ENCODE data around the gene PDHA1.

Gene PDHA1

GRCh38 chrX:19372547-19373331 is 29.0 kb downstream of the PDHA1 start:
- H3K27me3 ChIP-seq = no peaks in the 10 kb centered on the region
- H3K4me2 ChIP-seq = peak overlapping the region; percentile 84
- no peaks in the 10 kb centered on the region for H3K9me3 ChIP-seq
- TF ChIP-seq Cebpa-rat (IDR thresholded peaks at IDR 0.05) = no peak
- H3K36me3 ChIP-seq = peaks cover 13% of the 10 kb centered on the region; the same call in 1 of the 2 replicates
- peaks cover 7% of the 10 kb centered on the region for H3K4me1 ChIP-seq
- peak overlapping the region; percentile 34; the same call in 1 of the 2 replicates for H3K9ac ChIP-seq
- H4K20me1 ChIP-seq = no peaks in the 10 kb centered on the region
- H3K27ac ChIP-seq = peak overlapping the region; percentile 62
- H3K4me3 ChIP-seq = peak overlapping the region; percentile 60

- Histone ChIP-seq H3K9me3 (no peaks in the 10 kb centered on the region), H3K4me1 (peaks cover 7% of the 10 kb centered on the region), H3K4me2 (peak overlapping the region; percentile 62), H3K27ac (0 out of 2 replicates have a peak overlapping the region, but pooled peaks have one; percentile 38), H4K20me1 (no peaks in the 10 kb centered on the region), H3K9ac (0 out of 2 replicates have a peak overlapping the region, but pooled peaks have one; percentile 34), H3K4me3 (no peak overlapping the region; the same call in 1 of the 2 replicates), H3K27me3 (no peaks in the 10 kb centered on the region), H3K36me3 (peaks cover 9% of the 10 kb centered on the region; the same call in 1 of the 2 replicates)
- TF ChIP-seq Cebpa-rat (IDR thresholded peaks at IDR 0.05) = no peak
These were observed 29.7 kb downstream of the PDHA1 start for GRCh38 chrX:19373351-19373891.

GRCh38 chrX:19375546-19375945 is 31.8 kb downstream of the PDHA1 start:
- no peak overlapping the region for H3K4me2 ChIP-seq
- no peak overlapping the region for H3K9ac ChIP-seq
- no peak for TF ChIP-seq Cebpa-rat (IDR thresholded peaks at IDR 0.05)
- H4K20me1 ChIP-seq = no peaks in the 10 kb centered on the region
- H3K4me1 ChIP-seq = peaks cover 7% of the 10 kb centered on the region
- no peak overlapping the region for H3K4me3 ChIP-seq
- no peaks in the 10 kb centered on the region for H3K27me3 ChIP-seq
- H3K36me3 ChIP-seq = peaks cover 4% of the 10 kb centered on the region; the same call in 1 of the 2 replicates
- H3K9me3 ChIP-seq = no peaks in the 10 kb centered on the region
- H3K27ac ChIP-seq = no peak overlapping the region

- Histone ChIP-seq H3K4me1 (peaks cover 7% of the 10 kb centered on the region), H4K20me1 (no peaks in the 10 kb centered on the region), H3K9me3 (no peaks in the 10 kb centered on the region), H3K4me3 (no peak overlapping the region), H3K9ac (no peak overlapping the region), H3K27me3 (no peaks in the 10 kb centered on the region), H3K4me2 (no peak overlapping the region), H3K27ac (no peak overlapping the region), H3K36me3 (peaks cover 4% of the 10 kb centered on the region; the same call in 1 of the 2 replicates)
- no peak for TF ChIP-seq Cebpa-rat (IDR thresholded peaks at IDR 0.05)
These were observed 34.1 kb downstream of the PDHA1 start for GRCh38 chrX:19377799-19378198.

GRCh38 chrX:19381326-19381725 is 37.6 kb downstream of the PDHA1 start:
- H3K9ac ChIP-seq = no peak overlapping the region
- no peak overlapping the region for H3K27ac ChIP-seq
- no peaks in the 10 kb centered on the region for H3K9me3 ChIP-seq
- no peak for TF ChIP-seq Cebpa-rat (IDR thresholded peaks at IDR 0.05)
- H3K4me2 ChIP-seq = no peak overlapping the region
- no peaks in the 10 kb centered on the region for H3K27me3 ChIP-seq
- peaks cover 4% of the 10 kb centered on the region; the same call in 1 of the 2 replicates for H3K36me3 ChIP-seq
- no peaks in the 10 kb centered on the region for H3K4me1 ChIP-seq
- no peaks in the 10 kb centered on the region for H4K20me1 ChIP-seq
- H3K4me3 ChIP-seq = no peak overlapping the region

- no peak for TF ChIP-seq Cebpa-rat (IDR thresholded peaks at IDR 0.05)
- H3K4me1 ChIP-seq = no peaks in the 10 kb centered on the region
These were observed 38.9 kb downstream of the PDHA1 start for GRCh38 chrX:19382555-19383145.

GRCh38 chrX:19386679-19387078 is 43.0 kb downstream of the PDHA1 start:
- H3K36me3 ChIP-seq = no peaks in the 10 kb centered on the region
- no peaks in the 10 kb centered on the region for H3K4me1 ChIP-seq
- no peaks in the 10 kb centered on the region for H3K9me3 ChIP-seq
- no peaks in the 10 kb centered on the region for H3K27me3 ChIP-seq
- no peaks in the 10 kb centered on the region for H4K20me1 ChIP-seq
- no peak overlapping the region for H3K27ac ChIP-seq
- no peak overlapping the region for H3K4me2 ChIP-seq
- no peak overlapping the region for H3K4me3 ChIP-seq
- TF ChIP-seq Cebpa-rat (IDR thresholded peaks at IDR 0.05) = no peak
- no peak overlapping the region for H3K9ac ChIP-seq

More at GRCh38 chrX:19382555-19383145, 38.9 kb downstream of the PDHA1 start:
- H3K4me2 ChIP-seq = no peak overlapping the region
- no peaks in the 10 kb centered on the region for H3K9me3 ChIP-seq
- peaks cover 4% of the 10 kb centered on the region; the same call in 1 of the 2 replicates for H3K36me3 ChIP-seq
- no peaks in the 10 kb centered on the region for H4K20me1 ChIP-seq
- H3K9ac ChIP-seq = no peak overlapping the region
- no peak overlapping the region for H3K27ac ChIP-seq
- H3K27me3 ChIP-seq = no peaks in the 10 kb centered on the region
- no peak overlapping the region for H3K4me3 ChIP-seq

GRCh38 chrX:19388064-19388679 is 44.4 kb downstream of the PDHA1 start:
- no peaks in the 10 kb centered on the region for H3K27me3 ChIP-seq
- no peak overlapping the region for H3K4me2 ChIP-seq
- TF ChIP-seq Cebpa-rat (IDR thresholded peaks at IDR 0.05) = no peak
- no peak overlapping the region for H3K4me3 ChIP-seq
- no peak overlapping the region for H3K9ac ChIP-seq
- no peaks in the 10 kb centered on the region for H3K9me3 ChIP-seq
- no peak overlapping the region for H3K27ac ChIP-seq
- H3K4me1 ChIP-seq = no peaks in the 10 kb centered on the region
- H4K20me1 ChIP-seq = no peaks in the 10 kb centered on the region
- peaks cover 4% of the 10 kb centered on the region; the same call in 1 of the 2 replicates for H3K36me3 ChIP-seq

- no peaks in the 10 kb centered on the region for H3K27me3 ChIP-seq
- peaks cover 4% of the 10 kb centered on the region; the same call in 1 of the 2 replicates for H3K36me3 ChIP-seq
- no peak for TF ChIP-seq Cebpa-rat (IDR thresholded peaks at IDR 0.05)
- H3K4me1 ChIP-seq = no peaks in the 10 kb centered on the region
- H3K4me2 ChIP-seq = no peak overlapping the region
- no peaks in the 10 kb centered on the region for H3K9me3 ChIP-seq
- H4K20me1 ChIP-seq = no peaks in the 10 kb centered on the region
- no peak overlapping the region for H3K27ac ChIP-seq
- no peak overlapping the region for H3K4me3 ChIP-seq
- no peak overlapping the region for H3K9ac ChIP-seq
These were observed 45.0 kb downstream of the PDHA1 start for GRCh38 chrX:19388741-19389140.

Measured in BLaER1 (cell line).